Activated CD4-positive, alpha-beta T cell treated with anti-CD3 and anti-CD28 coated beads for 48 hours (primary cell): Measurements from ENCODE around the gene TNFRSF12A.

Source experiments
- DNase-seq: peaks from one replicate; pipeline ENCODE4 v3.0.0-alpha.2; 2020

The TNFRSF12A gene, protein sequence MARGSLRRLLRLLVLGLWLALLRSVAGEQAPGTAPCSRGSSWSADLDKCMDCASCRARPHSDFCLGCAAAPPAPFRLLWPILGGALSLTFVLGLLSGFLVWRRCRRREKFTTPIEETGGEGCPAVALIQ

DNA sequence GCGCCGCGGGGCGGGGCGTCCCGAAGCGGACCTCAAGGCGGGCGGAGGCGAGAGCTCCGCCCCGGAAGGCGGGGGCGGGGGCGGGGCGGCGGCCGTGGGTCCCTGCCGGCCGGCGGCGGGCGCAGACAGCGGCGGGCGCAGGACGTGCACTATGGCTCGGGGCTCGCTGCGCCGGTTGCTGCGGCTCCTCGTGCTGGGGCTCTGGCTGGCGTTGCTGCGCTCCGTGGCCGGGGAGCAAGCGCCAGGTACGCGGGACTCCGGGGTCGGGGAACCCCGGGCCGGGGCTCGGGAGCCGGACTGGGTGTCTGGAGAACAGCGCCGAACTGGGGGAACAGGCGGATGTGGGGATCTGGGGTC lies at the start of gene TNFRSF12A:
TSS of gene TNFRSF12A (plus strand) at position 122 of the 357 bp plus-strand sequence. CDS start at position 152, 30 bp downstream.
- peak; percentile 77 for DNase-seq

DNA sequence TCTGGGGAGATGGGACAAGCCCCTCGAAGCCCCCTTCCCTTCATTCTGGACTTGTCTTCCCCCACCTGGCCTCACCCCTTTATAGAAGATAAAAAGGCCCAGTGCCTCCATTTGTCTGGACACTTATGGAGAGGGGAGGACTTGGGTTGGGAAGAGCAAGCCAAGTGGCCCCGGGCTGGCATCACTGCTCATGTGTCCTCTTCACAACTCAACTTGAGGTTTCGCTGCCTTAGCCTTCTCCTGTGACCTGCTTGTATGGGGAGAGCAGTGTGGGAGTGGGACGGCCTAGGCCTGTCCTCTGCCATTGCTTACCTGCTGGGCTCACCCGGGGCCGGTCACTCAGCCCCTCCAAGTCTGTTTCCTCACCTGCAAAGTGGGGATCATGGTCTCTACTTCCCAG lies 49.6 kb upstream of the TNFRSF12A start:
- no peak for DNase-seq

DNA sequence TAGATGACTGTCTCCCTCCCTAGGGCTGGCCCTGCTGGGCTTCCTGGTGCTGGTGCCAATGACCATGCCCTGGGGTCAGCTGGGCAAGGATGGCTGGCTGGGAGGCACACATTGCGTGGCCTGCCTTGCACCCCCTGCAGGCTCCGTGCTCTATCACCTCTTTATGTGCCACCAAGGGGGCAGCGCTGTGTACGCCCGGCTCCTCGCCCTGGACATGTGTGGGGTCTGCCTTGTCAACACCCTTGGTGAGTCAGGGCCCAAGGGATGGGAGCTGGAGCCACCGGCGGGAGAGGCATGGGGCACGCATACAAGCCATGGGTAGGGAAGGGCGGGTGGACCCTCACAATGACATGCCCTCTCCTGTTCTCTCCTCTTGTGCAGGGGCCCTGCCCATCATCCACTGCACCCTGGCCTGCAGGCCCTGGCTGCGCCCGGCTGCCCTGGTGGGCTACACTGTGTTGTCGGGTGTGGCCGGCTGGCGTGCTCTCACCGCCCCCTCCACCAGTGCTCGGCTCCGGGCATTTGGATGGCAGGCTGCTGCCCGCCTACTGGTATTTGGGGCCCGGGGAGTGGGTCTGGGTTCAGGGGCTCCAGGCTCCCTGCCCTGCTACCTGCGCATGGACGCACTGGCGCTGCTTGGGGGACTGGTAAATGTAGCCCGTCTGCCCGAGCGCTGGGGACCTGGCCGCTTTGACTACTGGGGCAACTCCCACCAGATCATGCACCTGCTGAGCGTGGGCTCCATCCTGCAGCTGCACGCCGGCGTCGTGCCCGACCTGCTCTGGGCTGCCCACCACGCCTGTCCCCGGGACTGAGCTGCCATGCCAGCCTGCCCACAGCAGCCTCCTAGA lies 48.8 kb upstream of the TNFRSF12A start:
- DNase-seq, result no peak

DNA sequence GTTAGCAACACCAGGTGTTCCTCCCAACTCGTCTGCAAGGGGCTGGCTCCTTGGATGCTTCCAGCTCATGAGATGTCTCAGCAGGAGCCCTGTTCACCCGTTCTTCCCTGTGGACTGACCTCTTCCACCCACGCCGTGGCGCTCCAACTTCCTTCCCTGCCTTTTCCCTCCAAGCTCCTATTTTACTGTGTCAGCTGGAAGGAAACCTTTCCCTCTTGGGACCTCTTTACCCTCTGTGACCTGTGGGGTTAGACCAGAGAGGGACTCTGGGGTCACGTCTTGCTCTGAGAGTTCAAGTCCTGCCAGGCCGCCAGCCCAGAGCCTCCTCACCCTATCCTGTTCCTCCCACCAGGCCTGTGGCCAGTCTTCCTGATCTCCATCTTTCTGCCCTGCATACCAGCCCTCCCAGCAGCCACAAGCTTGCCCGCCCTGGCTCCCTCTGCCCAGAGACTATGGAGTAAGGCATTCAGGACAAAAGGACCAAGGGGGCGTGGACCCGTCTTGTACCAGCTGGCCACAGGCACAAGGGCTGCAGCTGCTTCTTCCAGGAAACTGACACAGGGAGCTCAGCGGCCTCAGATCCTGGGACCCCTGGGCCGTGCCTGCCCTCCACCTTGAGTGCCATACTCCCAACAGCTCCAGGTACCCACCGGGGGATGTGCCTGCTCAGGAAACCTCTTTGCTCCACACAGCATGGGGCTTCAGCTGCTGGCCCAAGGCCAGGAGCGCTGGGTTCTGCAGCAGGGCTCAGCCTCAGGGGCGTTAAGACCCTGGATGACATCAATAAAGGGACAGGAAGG lies 48.0 kb upstream of the TNFRSF12A start:
- DNase-seq, result no peak

DNA sequence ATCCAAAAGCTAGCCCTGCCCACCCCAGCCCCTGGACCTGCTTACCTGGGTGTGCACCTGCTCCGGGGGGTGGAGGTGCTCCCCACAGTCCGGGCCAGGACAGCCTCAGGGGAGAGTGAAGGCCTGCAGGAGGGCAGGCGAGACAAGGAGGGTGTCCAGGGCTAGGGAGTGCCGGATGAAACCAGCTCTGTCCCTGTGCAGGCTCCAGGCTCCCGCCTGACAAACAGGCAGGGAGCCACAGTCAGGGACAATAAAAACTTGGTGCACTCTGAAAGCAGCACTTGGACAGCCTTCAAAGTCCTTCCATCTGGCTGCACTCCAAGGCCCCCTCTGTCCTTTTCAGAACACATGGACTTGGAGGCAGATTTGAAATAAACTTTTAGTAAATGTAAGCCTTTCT lies 47.1 kb upstream of the TNFRSF12A start:
- DNase-seq, result no peak

DNA sequence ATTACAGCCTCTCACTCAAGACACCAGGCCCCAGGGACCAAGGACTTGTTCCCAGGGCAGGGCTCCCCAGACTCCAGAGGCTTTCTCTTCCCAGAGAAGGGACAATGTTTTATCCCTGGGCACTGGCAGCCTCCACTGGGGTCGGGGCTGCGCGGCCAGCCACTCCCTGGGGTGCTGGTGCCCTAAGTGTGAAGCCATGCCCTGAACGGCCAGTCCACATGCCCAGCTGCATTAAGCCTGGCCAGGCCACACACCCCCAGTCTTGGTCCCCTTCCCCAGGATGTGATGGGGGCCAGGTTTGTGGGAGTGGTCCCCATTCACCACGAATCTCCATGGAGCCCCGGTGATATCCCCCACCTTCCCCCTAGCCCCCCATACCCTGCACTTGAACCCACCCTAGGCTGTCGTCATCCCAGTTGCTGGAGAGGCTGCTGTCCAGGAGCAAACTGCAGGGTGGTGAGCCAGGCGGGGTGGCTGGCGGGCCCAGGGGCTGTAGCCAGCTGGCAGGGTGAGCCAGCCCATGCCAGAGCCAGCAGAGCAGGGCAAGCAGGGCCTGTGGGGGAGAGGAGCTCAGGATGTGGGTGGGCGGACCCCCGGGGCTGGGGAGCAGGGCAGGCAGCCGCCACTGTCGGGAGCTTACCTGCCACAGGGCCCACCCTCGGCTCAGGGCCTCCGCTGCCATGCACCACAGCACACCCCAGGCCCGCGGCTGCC lies 46.4 kb upstream of the TNFRSF12A start:
- no peak for DNase-seq

DNA sequence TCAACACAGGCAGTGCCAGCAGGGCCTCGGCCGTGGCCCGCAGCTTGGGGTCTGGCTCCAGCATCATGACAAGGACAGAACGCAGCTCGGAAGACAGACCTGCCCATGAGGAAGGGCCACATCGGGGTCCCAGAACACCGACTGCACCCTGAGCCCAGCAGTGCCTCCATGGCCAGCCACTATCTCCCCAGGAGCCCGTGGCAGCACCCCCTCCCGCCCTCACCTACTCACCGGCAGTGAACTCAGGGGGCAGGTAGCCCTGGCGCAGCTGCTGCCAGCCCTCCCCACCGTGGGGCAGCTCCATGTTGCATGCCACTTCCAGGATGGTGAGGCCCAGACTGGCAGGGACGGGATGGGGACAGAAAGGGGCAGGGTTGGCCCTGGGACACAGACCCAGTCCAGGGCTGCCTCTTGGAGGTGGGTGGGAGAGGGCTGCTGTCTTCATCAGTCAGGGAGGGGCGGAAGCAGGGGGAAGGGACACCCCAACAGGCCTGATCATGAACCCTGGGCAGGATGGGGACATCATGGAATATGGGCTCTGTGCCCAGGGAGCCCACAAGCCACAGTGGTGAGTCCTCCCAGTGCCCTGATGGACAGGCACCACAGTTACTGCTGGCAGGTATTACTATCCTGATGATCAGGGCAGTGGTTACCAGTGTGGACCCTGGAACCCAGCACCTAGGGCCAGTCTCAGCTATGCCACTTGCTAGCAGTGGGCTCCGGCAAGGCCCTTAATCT lies 45.7 kb upstream of the TNFRSF12A start:
- no peak for DNase-seq

DNA sequence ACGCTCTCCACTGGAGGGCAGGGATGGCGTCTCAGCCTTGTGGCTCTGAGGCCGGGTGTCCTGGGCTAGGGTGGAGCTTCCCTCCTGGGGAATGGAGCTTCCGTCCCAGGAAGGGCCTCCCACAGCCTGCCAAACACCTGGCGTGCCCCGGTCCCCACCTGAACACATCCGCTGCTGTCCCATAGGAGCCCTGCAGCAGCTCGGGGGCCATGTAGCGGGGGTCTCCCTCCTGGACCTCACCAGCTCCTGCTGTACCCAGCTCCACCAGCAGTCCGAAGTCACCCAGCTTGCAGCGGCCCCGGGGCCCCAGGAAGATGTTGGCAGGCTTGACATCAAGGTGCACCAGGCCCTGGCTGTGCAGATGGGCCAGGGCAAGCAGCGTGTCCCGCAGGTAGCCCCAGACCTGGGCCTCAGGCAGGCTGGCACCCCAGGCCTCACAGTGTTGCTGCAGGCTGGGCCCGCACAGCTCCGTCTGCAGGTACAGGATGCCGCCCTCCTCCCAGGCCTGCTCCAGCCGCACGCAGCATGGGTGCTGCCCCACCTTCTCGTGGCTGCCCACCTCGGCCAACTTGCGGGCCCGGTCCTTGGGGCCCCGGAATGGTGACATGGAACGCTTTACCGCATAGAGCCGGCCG lies 44.9 kb upstream of the TNFRSF12A start:
- DNase-seq, result no peak

DNA sequence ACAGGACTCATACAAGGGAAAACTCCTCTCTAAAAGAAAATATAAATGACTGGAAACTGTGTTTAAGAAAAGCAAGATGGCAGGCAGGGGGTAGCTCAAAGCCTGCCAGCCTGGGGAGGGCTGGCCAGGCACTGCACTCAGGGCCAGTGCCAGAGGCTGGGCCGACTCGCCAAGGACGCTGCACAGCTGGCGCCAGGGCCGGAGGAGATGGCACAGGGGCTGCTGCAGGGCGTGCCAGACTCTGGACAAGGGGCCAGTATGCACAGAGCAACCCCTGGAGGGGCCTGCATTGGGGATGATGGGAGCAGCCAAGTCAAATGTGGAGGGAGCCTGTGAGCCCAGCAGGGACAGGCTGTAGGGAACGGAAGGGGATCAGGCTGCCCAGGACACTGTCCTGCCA lies 44.0 kb upstream of the TNFRSF12A start:
- no peak for DNase-seq

DNA sequence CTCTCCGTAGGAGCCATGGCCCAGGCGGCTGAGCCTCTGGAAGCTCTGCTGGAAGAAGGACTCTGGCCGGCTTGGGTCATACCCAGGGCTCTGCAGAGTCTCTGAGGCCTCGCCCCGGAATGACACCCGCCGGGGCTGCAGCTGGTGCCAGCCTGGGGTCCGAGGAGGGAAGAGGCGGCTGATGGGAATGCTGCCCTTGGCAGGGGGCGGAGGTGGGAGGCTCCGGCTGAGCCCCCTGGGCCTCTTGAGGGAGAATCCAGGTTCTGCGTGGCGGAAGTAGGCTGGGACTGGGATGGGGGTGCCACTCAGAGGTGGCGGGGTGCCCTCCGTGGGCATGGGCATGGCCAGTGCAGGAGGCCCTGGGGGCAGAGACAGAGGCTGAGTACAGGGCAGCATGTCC lies 43.5 kb upstream of the TNFRSF12A start:
- no peak for DNase-seq

DNA sequence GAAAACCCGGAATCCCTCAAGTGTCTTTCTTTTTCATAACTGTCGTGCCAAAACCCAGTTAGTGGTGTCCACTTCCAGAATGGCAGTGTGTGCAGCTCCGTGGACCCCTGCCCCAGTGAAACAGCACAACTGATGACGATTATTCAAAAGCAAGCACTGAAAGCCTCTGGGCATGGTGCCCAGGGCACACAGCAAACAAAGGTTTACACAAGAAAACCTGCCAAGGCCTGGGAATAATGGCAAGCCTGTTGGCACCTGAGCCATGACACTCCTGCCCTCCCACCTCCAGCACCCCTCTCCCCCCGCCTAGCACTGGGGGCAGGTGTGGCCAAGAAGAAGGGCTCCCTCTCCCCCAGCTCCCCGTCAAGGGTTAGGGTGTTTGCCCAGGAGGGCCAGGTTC lies 42.7 kb upstream of the TNFRSF12A start:
- no peak for DNase-seq

DNA sequence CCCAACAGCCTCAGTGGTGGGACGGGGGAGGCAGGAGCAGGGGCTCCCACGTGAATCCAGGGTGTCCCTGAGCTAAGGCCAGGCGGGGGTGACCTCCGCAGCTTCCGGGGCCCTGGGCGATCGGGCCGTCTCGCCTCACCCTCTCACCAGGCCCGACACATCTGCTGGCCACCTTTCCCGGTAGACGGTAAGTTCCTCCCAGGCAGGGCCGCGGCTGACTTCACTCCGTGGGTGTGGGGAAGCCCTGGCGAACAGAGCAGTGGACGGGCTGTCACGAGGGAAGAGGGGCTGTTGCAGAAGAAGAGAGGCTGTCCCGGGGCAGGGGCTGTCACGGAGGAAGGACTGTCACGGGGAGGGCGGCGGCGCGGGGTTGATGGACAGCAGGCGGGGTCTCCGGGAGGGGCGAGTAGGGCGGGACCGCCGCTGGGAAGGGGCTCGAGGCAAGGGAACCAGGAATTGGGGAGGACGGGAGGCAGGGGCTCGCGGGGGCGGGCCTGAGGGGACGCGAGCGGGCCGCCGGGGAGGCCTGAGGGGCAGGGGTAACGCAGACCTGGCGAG lies 40.4 kb upstream of the TNFRSF12A start:
- peak; percentile 47 for DNase-seq

DNA sequence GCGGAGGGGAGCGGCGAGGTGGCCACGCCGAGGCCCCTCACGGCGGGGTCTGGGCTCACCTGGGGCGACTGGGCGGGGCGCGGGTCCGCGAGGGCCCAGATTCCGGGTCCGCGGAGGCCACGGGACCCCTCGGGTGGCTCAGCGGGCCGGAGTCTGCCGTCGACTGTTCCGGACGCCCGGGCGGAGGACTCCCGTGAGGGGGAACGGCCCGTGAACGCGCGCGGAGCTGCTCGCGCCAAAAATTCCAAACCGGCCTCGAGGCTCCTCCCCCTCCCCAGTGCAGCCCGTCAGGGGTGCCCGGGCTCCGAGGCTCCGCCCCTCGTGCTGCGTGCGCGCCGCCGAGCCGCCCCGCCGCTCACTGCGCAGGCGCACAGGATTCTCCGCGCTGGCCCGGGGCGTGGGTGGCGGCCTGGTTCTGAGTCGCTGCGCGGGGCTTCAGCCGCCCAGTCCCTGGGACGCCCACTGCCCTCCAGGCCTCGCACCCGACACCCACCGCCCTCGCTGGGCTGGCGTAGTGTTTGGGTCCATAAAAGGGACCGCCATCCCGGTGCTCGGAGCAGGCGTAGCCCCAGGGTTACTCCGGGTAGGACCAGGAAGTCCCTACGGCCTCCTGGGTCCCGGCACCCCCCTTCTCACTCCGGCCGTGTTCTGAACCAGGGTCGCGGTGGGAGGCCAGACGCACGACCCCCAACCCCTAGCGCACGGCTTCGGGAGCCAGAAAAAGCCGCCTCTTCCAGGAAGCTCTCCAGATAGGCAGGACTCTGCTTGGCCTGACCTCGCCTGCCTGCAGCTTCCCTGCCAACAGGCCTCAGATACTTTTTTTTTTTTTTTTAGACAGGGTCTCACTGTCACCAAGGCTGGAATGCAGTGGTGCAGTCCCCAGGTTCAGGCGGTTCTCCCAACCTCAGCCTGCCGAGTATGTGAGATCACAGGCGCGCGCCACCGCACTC lies 39.7 kb upstream of the TNFRSF12A start, which contains the start of gene PKMYT1:
TSS of gene PKMYT1 (minus strand) at position 220 of the 950 bp plus-strand sequence. CDS start 789 bp downstream, outside the sequence.
- DNase-seq, result peak; percentile 96

DNA sequence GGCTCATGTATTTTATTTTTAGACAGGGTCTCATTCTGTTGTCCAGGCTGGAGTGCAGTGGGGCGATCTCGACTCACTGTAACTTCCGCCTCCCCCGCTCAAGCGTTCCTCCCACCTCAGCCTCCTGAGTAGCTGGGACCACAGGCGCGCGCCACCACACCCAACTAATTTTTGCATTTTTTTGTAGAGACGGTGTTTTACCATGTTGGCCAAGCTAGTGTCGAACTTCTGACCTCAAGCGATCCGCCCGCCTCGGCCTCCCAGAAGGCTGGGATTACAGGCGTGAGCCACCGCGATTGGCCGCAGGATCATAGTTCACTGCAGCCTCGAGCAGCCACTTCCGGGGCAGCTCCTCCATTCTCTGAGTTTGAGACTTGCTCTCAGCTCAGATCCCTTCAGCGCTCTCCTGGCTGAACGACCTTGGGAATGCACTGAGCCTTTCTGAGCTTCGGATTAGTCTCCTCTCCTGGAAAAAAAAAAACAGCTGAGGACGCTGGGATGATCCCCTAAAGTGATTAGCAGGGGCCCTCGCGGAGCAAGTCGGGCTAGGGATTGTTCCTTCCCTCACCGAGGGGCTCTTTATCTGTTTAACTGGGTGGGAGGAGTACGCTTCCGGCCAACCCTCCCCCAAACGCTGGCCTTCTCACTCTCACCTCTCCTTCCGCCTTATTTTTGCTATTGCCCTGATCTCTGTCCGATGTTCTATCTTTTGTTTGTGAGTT lies 38.8 kb upstream of the TNFRSF12A start:
- DNase-seq, result no peak

DNA sequence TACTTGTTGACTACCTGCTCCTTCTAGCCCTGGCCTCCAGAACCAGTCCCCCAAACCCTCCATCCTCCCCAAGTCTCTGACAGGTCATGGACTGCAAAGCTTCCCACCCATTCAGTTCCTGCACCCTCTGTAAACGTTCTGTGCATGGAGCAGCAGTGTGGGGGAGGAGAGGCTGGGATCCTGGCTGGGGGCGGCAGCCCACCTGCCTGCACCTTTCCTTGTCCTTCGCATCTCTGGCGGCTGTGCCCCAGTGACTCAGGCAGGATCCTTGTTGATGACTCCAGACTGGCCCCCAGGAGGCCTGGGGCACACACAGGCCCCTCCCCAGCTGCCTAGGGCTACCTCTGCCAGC lies 38.3 kb upstream of the TNFRSF12A start:
- no peak for DNase-seq

DNA sequence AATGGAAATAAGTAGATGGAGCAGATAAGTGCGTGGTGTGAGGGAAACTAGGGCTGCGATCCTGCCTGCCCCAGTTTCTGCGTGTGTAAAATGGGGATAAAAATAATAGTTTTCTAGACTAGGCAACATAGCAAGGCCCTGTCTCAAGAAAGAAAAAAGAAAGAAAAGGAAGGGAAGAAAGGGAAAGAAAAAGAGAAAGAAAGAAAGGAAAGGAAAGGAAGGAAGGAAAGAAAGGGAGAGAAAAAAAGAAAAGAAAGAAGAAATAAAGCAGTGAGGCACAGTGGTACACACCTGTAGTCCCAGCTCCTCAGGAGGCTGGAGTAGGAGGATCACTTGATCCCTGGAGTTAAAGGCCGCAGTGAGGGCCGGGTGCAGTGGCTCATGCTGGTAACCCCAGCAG lies 37.8 kb upstream of the TNFRSF12A start:
- no peak for DNase-seq

DNA sequence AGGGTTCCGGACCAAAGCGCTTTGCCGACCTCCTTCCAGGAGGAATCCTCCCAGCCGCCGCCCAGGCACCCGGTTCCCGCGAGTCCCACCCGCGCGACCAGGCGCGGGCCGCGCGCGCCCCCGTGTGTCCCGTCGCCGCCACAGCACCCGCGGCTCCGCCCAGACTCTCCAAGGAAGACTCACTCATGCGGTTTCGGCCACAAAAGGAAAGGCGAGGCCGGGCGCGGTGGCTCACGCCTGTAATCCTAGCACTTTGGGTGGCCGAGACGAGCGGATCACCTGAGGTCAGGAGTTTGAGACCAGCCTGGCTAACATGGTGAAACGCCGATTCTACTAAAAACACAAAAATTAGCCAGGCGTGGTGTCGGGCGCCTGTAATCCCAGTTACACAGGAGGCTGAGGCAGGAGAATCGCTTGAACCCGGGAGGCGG lies 36.4 kb upstream of the TNFRSF12A start:
- peak; percentile 88 for DNase-seq

DNA sequence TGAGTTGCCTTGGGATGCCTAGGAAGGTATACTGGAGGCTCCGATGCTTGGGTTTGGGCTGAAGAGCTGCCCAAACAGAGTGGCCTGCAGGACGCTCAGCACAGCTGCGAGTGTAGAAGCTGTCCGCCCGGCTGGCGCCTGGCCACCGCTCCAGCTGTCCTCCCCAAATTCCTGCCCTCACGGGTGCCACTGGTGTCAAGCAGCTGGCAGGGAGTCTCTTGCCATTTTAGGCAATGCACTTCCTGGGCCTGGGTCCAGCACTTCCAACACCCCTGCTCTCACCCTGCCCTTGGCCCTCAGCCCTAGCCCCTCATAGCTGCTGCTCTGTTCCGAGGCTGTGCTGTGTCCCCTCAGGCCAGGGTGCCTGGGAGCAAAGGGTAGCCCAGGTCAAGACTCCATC lies 34.7 kb upstream of the TNFRSF12A start:
- DNase-seq, result no peak

DNA sequence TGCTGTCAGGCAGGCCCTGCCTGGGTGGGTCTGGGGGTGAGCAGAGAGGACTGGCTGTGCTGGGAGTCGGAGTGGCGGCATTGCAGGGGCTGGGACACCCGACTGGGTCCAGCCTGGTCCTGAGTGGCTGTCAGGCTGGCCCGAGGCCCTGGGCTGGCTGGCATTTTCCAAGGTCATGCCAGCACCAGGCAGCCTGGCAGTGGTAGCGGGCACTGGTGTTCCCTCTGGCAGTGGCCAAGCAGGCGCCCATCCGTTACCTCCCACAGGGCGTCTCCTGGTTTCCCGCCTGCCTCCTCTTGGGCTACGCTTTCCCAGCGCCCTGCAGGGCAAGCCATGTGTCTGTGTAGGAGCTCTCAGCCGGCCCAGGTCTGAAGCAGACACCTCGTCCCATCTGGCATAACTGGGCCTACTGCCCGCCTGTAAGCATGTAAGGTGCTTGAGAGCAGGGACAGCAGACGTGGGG lies 34.2 kb upstream of the TNFRSF12A start:
- DNase-seq, result no peak
